ENCODE results near the gene ABCA12.

DNA sequence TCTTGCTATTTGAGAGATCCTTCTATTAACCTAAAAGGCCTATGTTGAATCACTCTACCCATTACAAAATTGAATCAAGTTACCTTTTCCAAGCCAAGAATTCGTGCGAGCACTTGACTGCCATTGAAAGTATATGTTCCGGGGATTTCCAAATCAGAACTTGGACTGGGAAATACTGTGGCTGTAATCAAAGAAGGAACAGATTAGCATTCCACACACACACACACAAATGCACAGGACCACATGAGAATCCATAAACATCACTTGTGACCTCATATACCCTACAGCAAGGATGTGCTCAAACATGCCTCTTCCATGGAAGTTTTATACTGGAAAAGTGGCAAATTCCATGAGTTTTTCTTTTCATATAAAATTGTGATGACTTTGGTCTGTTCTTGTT is 86.0 kb downstream of the ABCA12 start:
- TF ChIP-seq, protein P1, sequence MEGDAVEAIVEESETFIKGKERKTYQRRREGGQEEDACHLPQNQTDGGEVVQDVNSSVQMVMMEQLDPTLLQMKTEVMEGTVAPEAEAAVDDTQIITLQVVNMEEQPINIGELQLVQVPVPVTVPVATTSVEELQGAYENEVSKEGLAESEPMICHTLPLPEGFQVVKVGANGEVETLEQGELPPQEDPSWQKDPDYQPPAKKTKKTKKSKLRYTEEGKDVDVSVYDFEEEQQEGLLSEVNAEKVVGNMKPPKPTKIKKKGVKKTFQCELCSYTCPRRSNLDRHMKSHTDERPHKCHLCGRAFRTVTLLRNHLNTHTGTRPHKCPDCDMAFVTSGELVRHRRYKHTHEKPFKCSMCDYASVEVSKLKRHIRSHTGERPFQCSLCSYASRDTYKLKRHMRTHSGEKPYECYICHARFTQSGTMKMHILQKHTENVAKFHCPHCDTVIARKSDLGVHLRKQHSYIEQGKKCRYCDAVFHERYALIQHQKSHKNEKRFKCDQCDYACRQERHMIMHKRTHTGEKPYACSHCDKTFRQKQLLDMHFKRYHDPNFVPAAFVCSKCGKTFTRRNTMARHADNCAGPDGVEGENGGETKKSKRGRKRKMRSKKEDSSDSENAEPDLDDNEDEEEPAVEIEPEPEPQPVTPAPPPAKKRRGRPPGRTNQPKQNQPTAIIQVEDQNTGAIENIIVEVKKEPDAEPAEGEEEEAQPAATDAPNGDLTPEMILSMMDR (IDR thresholded peaks at IDR 0.05; ENCODE audit: low read depth, low read length) = no peak
- no peak for TF ChIP-seq POLR2A (IDR thresholded peaks at IDR 0.05; ENCODE audit: extremely low read depth, insufficient read length)
- no peak for TF ChIP-seq MYC (IDR thresholded peaks at IDR 0.05; ENCODE audit: low read depth, low read length)

Data from NB4 (cell line).